HG03432 (cell line): Measurements from ENCODE around the gene CPTP.

Experiments
- ATAC-seq: cut with Tn5 transposase; IDR thresholded peaks from one replicate; pipeline ENCODE4 v1.9.1; 2021; ENCODE audit warnings: mild to moderate bottlenecking, moderate library complexity; ENCODE audit not compliant: unreplicated experiment

CPTP gene

DNA sequence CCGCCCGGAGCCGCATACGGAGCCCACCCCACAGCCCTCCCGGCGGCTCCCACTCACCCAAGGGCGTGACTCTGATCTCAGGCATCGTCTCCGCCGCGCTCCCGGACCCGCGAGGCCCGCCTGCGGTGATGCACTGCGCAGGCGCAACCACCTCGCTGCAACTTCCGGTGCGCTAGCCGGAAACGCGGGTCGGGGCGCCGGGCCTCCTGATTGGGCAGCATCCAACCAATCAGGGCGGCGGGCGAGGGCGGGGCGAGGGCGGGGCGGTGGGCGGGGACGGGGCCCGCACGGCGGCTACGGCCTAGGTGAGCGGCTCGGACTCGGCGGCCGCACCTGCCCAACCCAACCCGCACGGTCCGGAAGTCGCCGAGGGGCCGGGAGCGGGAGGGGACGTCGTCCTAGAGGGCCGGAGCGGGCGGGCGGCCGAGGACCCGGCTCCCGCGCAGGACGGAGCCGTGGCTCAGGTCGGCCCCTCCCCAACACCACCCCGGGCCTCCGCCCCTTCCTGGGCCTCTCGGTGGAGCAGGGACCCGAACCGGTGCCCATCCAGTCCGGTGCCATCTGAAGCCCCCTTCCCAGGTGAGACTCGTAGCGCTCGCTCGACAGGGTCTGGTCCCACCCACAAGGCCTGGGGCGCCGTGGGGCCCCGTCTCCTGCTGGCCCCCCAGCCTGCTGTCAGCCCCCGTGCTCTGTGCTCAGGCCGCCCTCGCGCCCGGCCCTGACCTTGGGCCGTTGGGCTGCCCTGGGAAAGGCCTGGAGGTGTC is at the start of gene CPTP, which contains the start of gene INTS11:
TSS of gene CPTP (plus strand) at position 279 of the 764 bp plus-strand sequence. CDS start 2,109 bp downstream, outside the sequence.
TSS of gene INTS11 (minus strand) at position 137 of the 764 bp plus-strand sequence. CDS start at position 85, 52 bp downstream.
- ATAC-seq: peak; percentile 72

DNA sequence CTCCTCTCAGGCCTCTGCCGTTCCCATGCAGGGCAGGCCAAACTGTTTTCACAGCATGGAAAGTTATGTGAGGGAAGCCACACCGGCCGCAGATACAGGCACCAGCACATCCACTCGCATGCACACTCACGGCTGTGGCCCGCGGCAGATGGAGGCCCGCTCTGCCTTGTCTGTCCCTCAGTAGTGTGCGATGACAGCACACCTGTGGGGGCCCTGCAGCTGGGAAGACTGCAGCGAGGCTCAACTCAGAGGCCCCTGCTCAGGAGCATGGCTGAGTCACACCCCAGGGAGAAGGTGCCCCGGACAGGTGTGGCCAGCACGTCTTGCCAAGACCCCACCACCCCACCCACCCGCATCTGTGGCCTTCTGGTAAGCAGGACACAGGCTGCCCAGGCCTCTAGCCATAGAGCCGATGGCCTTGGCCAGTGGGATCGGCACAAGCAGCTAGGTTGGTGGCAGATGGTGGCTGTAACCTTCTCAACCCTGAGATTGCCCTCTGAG is 49.6 kb upstream of the CPTP start:
- no peak for ATAC-seq

DNA sequence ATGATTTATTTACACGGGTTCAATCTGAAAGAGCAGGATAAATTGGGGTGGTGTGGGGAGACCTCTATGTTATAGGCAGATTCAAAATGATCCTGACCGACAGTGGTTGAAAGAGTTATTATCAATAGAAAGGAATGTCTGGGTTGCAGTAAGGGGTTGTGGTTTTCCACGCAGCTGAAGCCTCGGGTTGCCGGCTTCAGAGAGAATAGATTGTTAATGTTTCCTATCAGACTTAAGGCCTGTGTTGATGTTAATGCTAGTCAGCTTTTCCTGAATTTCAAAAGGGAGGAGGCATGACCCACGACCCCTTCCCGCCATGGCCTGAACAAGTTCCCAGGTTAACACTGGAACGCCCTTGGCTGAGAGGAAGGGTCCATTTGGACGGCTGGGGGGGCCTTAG is 48.8 kb upstream of the CPTP start:
- ATAC-seq: no peak

DNA sequence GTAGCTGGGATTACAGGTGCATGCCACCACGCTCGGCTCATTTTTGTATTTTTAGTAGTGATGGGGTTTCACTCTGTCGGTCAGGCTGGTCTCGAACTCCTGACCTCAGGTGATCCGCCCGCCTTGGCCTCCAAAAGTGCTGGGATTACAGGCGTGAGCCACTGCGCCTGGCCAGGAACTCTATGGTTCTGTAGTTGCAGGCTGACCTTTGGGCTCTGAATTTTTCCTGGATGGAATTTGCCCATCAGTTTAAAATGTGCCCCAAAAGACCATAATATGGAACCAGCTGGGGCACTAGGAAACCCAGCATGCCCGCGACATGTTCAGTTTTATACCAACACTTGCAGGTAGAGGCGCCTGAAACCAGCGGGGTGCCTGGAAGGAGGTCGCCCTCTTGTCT is 46.0 kb upstream of the CPTP start:
- ATAC-seq: no peak

DNA sequence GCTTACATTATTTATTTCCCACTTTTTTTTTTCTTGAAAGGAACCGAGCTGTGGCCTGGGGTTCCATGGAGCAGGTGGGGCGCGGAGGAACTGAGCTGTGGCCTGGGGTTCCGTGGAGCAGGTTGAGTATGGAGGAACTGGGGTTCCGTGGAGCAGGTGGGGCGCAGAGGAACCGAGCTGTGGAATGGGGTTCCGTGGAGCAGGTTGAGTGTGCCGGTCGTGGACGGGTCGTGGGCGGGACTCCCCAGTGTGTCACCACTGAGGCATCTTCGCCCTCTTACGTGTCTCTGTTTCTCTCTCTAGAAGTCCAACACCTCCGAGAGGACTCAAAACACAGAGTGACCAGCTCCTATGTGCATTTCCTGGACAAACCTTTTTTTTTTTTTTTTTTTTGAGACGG is 45.6 kb upstream of the CPTP start:
- ATAC-seq: no peak

DNA sequence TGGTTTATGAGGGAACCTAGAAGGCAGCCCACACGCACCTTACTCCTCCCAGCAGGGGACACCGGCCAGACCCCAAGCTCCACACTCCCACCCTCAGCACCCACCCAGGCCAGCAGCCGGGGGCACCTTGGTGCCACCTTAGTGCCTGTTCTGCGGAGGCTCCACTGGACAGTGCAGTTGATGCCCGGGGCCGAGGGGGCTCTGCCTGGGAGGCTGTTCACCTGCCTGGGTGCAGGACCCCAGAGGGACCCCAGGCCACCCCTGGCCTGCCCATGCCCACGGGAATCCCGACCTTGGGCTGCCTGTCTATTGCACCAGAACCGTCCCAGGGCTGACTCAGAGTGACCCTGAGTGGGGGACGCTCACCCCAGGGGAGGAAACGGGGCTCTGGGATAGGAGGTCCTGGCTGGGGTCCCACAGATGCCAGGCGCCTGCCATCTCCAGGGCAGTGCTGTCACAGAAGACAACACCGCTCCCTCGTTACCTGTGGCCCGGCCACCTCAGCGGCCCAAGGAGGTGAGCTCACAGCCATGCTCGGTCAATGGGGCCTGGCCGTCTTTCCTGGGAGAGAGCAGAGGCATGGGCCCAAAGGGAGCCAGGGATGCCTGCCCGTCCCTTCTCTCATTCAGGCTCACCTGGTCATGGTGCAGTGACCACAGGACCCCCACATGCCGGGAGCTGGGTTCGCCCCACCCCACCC is 43.7 kb upstream of the CPTP start:
- no peak for ATAC-seq

DNA sequence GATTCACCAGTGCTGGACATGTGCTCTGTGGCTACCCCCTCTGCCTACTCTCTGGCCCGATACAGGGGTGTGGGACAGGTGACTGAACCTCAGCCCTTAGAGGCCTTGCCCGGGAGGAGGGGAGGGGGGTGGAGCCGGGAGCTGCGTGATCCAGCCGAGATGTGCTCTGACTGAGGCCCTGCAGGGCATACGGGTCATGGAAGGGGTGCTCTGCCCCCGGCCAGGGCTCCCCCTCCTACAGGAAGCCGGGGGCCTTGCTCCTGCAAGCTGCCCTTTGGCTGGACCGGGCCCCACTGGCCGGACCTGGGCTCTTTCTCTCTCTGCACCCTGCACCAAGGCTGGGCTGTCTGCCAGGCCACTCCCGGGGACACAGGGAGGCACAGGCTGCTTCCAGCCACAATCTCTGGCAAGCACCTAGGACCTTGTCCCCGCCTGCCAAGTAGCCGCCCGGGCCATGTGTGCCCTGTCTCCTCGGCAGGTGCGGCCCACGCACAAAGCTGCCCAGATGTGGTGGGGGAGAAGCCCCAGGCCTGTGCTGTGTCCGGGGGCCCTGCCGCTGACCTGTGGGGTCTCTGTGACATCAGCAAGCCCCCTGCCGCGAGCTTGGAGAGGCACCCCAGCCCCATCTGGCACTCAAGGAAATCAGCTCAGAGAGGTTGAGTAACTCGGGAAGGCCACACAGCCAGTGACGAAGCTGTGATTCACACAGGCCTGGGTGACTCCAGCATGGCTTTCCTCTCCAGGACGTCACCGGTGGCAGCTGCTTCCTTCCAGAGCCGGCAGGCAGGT is 42.9 kb upstream of the CPTP start:
- no peak for ATAC-seq

DNA sequence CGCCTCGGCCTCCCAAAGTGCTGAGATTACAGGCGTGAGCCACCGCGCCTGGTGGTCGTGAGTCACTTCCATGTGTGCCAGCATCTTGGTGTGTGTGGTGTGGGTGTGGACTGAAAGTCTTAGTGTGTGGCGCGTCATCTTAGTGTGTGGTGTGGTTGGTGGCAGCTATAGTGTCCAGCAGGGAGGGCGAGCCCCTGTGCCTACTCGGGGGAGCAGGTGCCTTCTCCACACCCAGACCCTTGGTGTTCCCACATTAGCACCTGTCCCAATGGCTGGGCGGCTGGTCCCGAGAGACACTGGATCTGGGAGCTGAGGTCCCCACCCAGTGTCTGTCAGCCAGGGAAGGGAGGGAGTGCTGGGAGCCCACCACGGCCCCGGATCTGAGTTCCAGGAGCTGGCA is 41.6 kb upstream of the CPTP start:
- ATAC-seq: no peak

DNA sequence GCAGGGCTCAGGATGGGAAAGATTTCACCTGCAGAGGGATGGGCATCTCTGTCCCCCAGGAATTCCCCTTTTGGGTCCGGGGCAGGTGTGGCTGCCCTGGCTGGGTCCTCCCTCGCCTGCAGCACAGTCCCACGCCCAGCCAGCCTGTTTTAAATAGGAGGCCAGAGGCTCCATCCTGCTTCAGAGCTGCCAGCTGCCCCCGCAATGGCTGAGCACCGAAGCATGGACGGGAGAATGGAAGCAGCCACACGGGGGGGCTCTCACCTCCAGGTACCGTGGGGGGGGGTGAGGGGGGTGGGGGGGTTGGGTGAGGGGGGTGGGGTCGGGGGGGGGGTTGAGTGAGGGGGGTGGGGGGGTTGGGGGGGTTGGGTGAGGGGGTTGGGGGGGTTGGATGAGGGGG is 40.8 kb upstream of the CPTP start:
- no peak for ATAC-seq

DNA sequence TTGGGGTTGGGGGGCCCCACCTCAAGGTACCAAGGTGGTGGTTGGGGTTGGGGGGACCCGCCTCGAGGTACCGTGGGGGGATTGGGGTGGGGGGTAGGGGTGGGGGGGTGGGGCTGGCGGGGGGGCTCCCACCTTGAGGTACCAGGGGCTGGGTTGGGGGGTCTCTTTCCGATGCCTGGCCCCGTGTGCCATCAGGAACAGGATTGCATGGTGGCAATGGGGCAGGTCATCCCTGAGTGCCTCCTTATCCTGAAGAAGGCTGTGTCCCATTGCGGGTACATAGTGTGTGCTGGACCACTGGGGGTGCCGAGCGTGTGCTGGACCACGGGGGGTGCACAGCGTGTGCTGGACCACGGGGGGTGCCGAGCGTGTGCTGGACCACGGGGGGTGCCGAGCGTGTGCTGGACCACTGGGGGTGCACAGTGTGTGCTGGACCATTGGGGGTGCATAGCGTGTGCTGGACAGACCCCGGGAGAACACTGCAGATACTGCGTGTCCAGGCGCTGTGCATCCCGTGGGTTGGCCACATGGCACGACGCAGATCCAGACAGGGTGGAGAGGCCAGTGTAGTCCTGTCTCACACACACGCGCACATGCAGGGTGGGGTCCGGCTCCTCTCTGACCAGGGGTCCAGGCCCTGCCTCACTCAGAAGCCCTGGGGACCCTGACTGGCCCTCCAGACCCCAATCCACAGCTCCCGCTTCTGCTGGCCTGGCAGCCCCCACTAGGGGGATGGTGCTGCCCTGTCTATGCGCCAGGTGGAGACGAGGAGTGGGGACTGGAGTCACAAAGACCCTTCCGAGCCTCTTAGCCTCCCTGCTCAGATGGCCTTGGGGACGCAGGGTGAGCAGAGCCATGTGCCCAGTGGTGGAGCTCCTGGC is 40.1 kb upstream of the CPTP start:
- no peak for ATAC-seq

DNA sequence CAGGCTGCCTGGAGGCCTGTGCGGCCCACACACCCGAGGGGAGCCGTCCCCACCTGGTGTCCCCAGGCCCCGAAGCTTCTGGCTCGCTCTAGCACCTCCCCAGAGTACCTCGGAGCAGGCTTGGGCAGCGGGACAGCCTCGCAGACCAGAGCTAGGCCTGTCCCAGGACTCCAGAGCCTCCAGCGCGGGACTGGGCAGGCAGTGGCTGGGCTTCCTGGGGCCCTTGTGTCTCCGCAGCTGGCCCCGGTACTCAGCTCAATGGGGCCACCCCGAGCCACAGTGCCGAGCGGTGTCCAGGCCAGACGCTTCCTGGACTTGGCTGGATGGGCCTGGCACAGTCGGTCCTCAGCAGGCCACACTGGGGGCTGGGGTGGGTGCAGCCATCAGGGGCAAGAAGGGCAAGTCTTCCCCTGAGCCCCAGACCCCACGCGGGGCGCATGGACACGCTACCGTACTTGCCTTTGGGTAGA is 39.5 kb upstream of the CPTP start:
- no peak for ATAC-seq

DNA sequence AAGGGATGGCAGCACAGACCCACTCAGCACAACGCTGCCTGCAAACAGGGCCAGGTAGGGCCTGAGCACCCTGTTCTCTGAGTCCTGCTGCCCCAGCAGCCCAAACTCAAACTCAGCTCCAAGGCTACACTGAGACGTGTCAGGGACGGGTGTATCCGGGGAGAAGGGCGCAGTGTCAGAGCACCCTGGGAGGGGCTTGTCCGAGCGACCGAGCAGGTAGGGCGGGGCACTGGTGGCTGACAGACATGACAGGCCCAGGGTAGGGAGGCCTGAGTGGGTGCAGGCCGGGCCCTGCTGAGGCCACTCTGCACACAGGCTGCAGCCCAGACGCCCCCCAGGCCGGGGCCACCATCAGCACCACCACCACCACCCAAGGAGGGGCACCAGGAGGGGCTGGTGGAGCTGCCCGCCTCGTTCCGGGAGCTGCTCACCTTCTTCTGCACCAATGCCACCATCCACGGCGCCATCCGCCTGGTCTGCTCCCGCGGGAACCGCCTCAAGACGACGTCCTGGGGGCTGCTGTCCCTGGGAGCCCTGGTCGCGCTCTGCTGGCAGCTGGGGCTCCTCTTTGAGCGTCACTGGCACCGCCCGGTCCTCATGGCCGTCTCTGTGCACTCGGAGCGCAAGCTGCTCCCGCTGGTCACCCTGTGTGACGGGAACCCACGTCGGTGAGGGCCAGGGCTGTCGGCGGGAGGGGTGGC is 38.8 kb upstream of the CPTP start:
- no peak for ATAC-seq

DNA sequence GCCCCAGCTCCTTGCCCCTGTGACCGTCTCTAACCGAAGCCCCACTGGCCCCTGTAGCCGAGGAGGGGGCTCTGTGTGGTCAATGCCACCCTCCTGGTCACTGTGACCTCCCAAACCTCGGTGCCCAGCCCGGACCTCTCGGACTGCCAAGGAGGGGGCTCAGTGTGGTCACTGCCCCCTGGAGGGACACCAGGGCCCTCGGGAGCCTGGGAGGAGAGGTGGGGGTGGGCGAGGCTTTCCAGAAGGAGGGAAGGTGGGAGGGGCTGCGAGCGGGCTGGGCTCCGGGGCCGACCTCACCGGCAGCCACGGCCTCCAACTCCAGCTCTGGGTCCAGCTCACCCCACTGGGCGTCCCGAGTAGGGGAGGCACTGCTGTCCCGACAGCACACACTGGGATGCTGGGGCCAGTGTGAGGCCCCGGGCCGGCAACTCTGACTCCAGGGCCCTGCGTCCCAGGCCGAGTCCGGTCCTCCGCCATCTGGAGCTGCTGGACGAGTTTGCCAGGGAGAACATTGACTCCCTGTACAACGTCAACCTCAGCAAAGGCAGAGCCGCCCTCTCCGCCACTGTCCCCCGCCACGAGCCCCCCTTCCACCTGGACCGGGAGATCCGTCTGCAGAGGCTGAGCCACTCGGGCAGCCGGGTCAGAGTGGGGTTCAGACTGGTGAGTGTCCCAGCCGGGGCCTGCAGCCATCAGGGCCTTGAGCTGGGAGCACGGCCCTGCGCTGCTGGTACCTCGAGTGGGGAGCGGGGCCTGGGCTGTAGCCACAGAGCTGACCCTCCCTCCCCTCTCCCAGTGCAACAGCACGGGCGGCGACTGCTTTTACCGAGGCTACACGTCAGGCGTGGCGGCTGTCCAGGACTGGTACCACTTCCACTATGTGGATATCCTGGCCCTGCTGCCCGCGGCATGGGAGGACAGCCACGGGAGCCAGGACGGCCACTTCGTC is 38.0 kb upstream of the CPTP start:
- no peak for ATAC-seq

DNA sequence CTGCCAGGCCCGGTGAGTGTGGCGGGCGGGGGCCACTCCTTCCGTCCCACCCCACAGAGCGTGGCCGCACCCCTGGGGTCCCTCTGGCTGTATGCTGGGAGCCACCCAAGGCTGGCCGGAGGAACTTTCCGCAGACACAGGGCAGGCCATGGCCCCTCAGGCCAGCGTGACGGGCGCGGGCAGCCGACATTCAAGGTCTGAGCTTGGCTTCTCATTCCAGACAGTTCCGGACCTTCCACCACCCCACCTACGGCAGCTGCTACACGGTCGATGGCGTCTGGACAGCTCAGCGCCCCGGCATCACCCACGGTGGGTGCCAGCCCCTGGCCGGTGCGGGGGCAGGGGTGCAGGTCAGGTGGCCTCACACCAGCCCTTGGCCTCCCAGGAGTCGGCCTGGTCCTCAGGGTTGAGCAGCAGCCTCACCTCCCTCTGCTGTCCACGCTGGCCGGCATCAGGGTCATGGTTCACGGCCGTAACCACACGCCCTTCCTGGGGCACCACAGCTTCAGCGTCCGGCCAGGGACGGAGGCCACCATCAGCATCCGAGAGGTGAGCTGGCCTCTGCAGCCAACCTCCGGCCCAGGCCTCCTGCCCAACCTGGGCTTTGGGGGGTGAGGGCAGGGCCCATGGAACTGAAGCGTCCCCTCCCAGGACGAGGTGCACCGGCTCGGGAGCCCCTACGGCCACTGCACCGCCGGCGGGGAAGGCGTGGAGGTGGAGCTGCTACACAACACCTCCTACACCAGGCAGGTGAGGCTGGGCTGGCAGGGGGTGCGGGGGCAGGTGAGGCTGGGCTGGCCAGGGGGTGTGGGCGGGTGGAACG is 37.1 kb upstream of the CPTP start:
- ATAC-seq: no peak

DNA sequence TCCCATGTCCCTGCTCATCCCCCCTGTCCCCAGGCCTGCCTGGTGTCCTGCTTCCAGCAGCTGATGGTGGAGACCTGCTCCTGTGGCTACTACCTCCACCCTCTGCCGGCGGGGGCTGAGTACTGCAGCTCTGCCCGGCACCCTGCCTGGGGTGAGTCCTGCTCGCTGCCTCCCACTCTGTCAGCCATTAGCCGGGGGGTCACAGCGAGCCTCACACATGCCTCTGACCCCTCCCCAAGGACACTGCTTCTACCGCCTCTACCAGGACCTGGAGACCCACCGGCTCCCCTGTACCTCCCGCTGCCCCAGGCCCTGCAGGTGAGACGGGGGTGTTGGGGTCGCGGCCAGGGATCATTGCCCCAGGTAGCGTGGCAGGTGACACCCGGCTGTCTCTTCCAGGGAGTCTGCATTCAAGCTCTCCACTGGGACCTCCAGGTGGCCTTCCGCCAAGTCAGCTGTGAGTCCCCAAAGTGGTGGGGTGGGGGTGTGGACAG is 34.3 kb upstream of the CPTP start:
- no peak for ATAC-seq

DNA sequence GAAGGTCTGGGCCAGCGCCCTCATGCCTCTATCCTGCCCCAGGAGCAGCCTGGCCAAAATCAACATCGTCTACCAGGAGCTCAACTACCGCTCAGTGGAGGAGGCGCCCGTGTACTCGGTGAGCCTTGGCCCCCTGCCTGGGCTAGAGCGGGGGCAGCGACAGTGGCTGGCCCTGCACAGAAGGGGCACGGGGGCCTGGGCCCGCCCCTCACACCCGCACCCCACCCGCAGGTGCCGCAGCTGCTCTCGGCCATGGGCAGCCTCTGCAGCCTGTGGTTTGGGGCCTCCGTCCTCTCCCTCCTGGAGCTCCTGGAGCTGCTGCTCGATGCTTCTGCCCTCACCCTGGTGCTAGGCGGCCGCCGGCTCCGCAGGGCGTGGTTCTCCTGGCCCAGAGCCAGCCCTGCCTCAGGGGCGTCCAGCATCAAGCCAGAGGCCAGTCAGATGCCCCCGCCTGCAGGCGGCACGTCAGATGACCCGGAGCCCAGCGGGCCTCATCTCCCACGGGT is 33.5 kb upstream of the CPTP start:
- no peak for ATAC-seq
